Osteoblast (primary cell): Measurements from ENCODE around the gene ZBED2. TPM values are rescaled to one million over a fixed set of nuclear protein-coding genes. Genes with fewer than 3 reads are reported as not detected.
A peak's percentile ranks its signal among the peaks of the same experiment; 100 is the strongest.

Source experiments
- DNase-seq: peaks from one replicate; pipeline ENCODE4 v3.0.0; 2011; ENCODE audit warnings: low spot score, mixed read lengths; ENCODE audit not compliant: insufficient read length; ENCODE audit errors: missing footprints
- H2AFZ ChIP-seq: 2 replicates; pipeline ENCODE4 v1.6.0; 2011; ENCODE audit warnings: mild to moderate bottlenecking, low read length
- H3K27ac ChIP-seq: 2 replicates; pipeline ENCODE4 v1.5.1; 2011; ENCODE audit warnings: mild to moderate bottlenecking, low read depth, low read length, moderate library complexity
- H3K27me3 ChIP-seq: 2 replicates; pipeline ENCODE4 v1.6.0; 2012; ENCODE audit warnings: mild to moderate bottlenecking, control low read depth, inconsistent platforms, low read length, moderate library complexity; ENCODE audit not compliant: insufficient read depth
- H3K36me3 ChIP-seq: 2 replicates; pipeline ENCODE4 v1.5.1; 2011; ENCODE audit warnings: mild to moderate bottlenecking, low read length, control low read depth, moderate library complexity; ENCODE audit not compliant: insufficient read depth
- H3K4me1 ChIP-seq: 2 replicates; pipeline ENCODE4 v1.5.1; 2011; ENCODE audit warnings: mild to moderate bottlenecking, low read length, control low read depth, moderate library complexity; ENCODE audit not compliant: insufficient read depth
- H3K4me2 ChIP-seq: 2 replicates; pipeline ENCODE4 v1.6.0; 2011; ENCODE audit warnings: mild to moderate bottlenecking, low read length; ENCODE audit not compliant: insufficient read depth
- H3K4me3 ChIP-seq: fragments of 200-600 bp; sonication (generic); 3 replicates; pipeline ENCODE4 v1.5.1; 2012; ENCODE audit warnings: mild to moderate bottlenecking, low read length, inconsistent platforms; ENCODE audit not compliant: insufficient read depth
- H3K79me2 ChIP-seq: 2 replicates; pipeline ENCODE4 v1.6.0; 2012; ENCODE audit warnings: mild to moderate bottlenecking, low read length, control low read depth, inconsistent platforms; ENCODE audit not compliant: insufficient read depth
- H3K9me3 ChIP-seq: 2 replicates; pipeline ENCODE4 v1.5.1; 2011; ENCODE audit warnings: low read depth, low read length, control low read depth
- H4K20me1 ChIP-seq: 2 replicates; pipeline ENCODE4 v1.6.0; 2012; ENCODE audit warnings: mild to moderate bottlenecking, low read length, control low read depth; ENCODE audit not compliant: insufficient read depth
- total RNA-seq: library from RNA; depleted of rRNA; stranded (reverse); fragments of >200 nt; gene quantifications from 2 replicates; pipeline ENCODE4 v1.2.3, GENCODE V29; 2012
- TF ChIP-seq, protein P1 (sequence below): IDR thresholded peaks from 2 replicates; pipeline ENCODE4 v1.5.1; 2011; ENCODE audit warnings: mild to moderate bottlenecking, low read depth, low read length, moderate library complexity; ENCODE audit errors: extremely low read depth

Gene ZBED2
- total RNA-seq, 1 donor: under 0.01 TPM

DNA sequence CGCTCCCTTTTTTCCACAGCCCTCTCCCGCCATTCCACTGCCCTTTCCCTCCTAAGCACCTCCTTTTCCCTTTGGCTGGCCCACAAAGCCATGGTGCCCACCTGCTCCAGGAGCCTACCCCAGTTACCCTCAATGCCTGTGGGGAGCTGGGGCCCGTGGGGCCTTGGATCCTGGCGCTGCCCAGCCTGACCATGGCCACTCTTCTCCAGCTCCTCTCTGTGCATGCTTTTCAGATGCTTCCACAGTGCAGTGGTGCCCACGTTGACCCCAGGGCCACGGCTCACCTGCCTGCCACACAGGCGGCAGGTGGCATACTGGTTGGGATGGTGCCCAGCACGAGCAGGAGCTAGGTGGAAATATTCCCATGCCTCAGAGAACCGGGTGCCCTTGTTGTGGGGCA is 1.5 kb downstream of the ZBED2 start:
- Histone ChIP-seq H3K4me2 (no peak overlapping the region), H3K4me1 (peaks cover 58% of the 10 kb centered on the region)

DNA sequence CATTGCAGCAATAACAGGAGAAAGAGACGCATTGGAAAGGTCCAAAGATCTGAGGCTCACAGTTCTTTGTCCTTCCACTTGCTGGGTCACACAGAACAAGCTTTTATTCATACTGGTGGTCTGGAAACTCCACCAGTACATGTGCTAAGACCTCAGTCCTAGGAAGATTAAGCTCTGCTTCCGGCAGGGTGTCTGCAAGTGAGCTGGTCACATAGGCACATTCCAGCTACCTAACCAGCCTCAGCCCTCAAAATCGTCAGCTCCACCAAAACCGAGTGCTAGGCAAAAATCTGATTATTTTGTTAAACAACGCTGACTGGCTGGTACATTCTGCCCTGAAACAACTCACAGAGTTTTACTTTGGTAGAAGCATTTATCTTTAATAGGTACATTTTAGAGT is 2.2 kb downstream of the ZBED2 start:
- Histone ChIP-seq H3K4me3 (no peak overlapping the region), H3K4me2 (no peak overlapping the region), H3K27me3 (no peaks in the 10 kb centered on the region), H3K36me3 (no peaks in the 10 kb centered on the region), H3K4me1 (peaks cover 63% of the 10 kb centered on the region), H2AFZ (peak overlapping the region; percentile 21), H3K27ac (peak overlapping the region; percentile 16), H3K79me2 (no peaks in the 10 kb centered on the region), H3K9me3 (no peaks in the 10 kb centered on the region), H4K20me1 (no peaks in the 10 kb centered on the region)
- peak; percentile 45 for DNase-seq
- TF ChIP-seq, protein P1, sequence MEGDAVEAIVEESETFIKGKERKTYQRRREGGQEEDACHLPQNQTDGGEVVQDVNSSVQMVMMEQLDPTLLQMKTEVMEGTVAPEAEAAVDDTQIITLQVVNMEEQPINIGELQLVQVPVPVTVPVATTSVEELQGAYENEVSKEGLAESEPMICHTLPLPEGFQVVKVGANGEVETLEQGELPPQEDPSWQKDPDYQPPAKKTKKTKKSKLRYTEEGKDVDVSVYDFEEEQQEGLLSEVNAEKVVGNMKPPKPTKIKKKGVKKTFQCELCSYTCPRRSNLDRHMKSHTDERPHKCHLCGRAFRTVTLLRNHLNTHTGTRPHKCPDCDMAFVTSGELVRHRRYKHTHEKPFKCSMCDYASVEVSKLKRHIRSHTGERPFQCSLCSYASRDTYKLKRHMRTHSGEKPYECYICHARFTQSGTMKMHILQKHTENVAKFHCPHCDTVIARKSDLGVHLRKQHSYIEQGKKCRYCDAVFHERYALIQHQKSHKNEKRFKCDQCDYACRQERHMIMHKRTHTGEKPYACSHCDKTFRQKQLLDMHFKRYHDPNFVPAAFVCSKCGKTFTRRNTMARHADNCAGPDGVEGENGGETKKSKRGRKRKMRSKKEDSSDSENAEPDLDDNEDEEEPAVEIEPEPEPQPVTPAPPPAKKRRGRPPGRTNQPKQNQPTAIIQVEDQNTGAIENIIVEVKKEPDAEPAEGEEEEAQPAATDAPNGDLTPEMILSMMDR: no peak

More for the DNA sequence above, 1.5 kb downstream of the ZBED2 start:
- no peaks in the 10 kb centered on the region for H3K27me3 ChIP-seq
- H3K27ac ChIP-seq: no peak overlapping the region
- H3K79me2 ChIP-seq: no peaks in the 10 kb centered on the region
- DNase-seq: peak; percentile 27
- H3K4me3 ChIP-seq: no peak overlapping the region
- no peaks in the 10 kb centered on the region for H3K9me3 ChIP-seq
- H4K20me1 ChIP-seq: no peaks in the 10 kb centered on the region
- no peaks in the 10 kb centered on the region for H3K36me3 ChIP-seq
- TF ChIP-seq, protein P1: no peak
- H2AFZ ChIP-seq: no peak overlapping the region

DNA sequence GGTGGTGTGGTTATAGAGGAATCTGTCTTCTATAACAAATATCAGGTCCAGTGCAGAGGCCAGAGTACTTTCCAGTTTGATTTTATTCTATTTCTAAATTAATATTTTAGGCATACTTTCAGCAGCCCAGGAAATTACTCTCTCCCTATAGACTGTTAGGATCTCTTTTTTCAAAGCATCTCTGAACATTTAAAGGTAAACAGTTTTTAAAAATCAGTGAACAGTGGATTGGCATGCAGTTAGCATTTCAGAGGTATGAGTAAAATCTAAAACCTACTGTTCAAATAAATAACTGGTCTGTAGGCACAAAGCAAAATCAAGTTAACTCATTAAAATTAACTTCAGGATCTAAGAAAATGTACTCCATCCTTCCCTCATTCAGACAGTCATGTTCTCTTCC is 3.0 kb downstream of the ZBED2 start:
- H3K27ac ChIP-seq: peak overlapping the region; percentile 16
- TF ChIP-seq, protein P1: no peak
- no peaks in the 10 kb centered on the region for H4K20me1 ChIP-seq
- no peak overlapping the region for H2AFZ ChIP-seq
- no peaks in the 10 kb centered on the region for H3K79me2 ChIP-seq
- DNase-seq: no peak
- H3K4me1 ChIP-seq: peaks cover 67% of the 10 kb centered on the region
- no peak overlapping the region for H3K4me3 ChIP-seq
- no peaks in the 10 kb centered on the region for H3K9me3 ChIP-seq
- no peaks in the 10 kb centered on the region for H3K27me3 ChIP-seq
- H3K4me2 ChIP-seq: no peak overlapping the region
- H3K36me3 ChIP-seq: no peaks in the 10 kb centered on the region

DNA sequence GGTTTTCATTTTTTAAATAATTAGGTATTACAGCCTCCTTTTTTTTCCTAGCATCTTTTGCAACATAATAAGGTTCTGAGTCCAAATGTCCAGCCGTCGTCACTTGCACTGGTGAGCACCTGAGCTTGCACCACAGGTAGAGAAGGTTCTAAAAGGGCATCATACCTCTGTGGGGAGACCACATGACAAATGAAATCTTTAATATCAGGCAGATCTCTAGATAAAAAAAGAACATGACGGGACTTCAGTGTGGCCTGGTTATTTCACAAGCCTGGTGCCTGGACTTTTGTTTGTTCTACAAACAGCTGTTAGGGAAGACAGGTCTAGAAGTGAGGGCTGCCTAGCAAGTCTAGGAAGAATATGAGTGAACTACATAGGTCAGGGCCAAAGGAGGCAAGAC is 3.6 kb downstream of the ZBED2 start:
- Histone ChIP-seq H3K4me3 (no peak overlapping the region), H3K79me2 (no peaks in the 10 kb centered on the region), H3K36me3 (no peaks in the 10 kb centered on the region), H3K27ac (no peak overlapping the region), H3K4me2 (no peak overlapping the region), H2AFZ (no peak overlapping the region), H3K9me3 (no peaks in the 10 kb centered on the region), H3K4me1 (peaks cover 63% of the 10 kb centered on the region), H4K20me1 (no peaks in the 10 kb centered on the region), H3K27me3 (no peaks in the 10 kb centered on the region)
- TF ChIP-seq, protein P1: no peak
- peak; percentile 38 for DNase-seq
